Neuronal stem cell (in vitro differentiated cells): Measurements from ENCODE around the gene RFX8.
A peak's percentile ranks its signal among the peaks of the same experiment; 100 is the strongest.

Experiments
- DNase-seq: peaks from one replicate; pipeline ENCODE4 v3.0.0-alpha.2; 2013; ENCODE audit warnings: low spot score
- H2AFZ ChIP-seq: one replicate; pipeline ENCODE4 v1.6.1; 2013; ENCODE audit warnings: mild to moderate bottlenecking, low read length, inconsistent platforms
- H2AK5ac ChIP-seq: 2 replicates; pipeline ENCODE4 v1.6.1; 2013; ENCODE audit warnings: low read depth, mild to moderate bottlenecking, inconsistent platforms, low read length, moderate library complexity, mixed read lengths
- H2BK120ac ChIP-seq: 2 replicates; pipeline ENCODE4 v1.6.1; 2013; ENCODE audit warnings: low read depth, mild to moderate bottlenecking, inconsistent platforms, low read length, moderate library complexity, mixed read lengths
- H2BK12ac ChIP-seq: one replicate; pipeline ENCODE4 v1.6.1; 2013; ENCODE audit warnings: low read length, inconsistent platforms
- H2BK15ac ChIP-seq: 2 replicates; pipeline ENCODE4 v1.6.1; 2013; ENCODE audit warnings: mild to moderate bottlenecking, low read length, inconsistent platforms, mixed read lengths
- H2BK5ac ChIP-seq: one replicate; pipeline ENCODE4 v1.6.1; 2013; ENCODE audit warnings: inconsistent platforms, mild to moderate bottlenecking, low read length, moderate library complexity
- H3K14ac ChIP-seq: one replicate; pipeline ENCODE4 v1.6.1; 2013; ENCODE audit warnings: low read length, inconsistent platforms
- H3K18ac ChIP-seq: 2 replicates; pipeline ENCODE4 v1.6.1; 2013; ENCODE audit warnings: low read length, inconsistent platforms
- H3K23ac ChIP-seq: 2 replicates; pipeline ENCODE4 v1.6.1; 2013; ENCODE audit warnings: low read depth, mild to moderate bottlenecking, mixed read lengths, low read length, inconsistent platforms; ENCODE audit not compliant: poor library complexity
- H3K27ac ChIP-seq: replicated peaks from 3 replicates; pipeline ENCODE4 v1.5.1; 2013; ENCODE audit warnings: low read length, inconsistent platforms
- H3K27me3 ChIP-seq, 3 experiments: 2 replicates each; pipeline ENCODE4 v1.6.1; 2013; ENCODE audit warnings: low read length in 3 of 3, mild to moderate bottlenecking in 2 of 3, inconsistent platforms in 1 of 3, low read depth in 1 of 3, mixed read lengths in 1 of 3, moderate library complexity in 1 of 3; ENCODE audit not compliant: control insufficient read depth in 3 of 3, insufficient read depth in 3 of 3
- H3K36me3 ChIP-seq, 2 donors: replicated peaks in 1 of 2; 2 replicates each; pipeline ENCODE4 v1.6.1; 2013; ENCODE audit warnings: low read length in 2 of 2; ENCODE audit not compliant: control insufficient read depth in 2 of 2, insufficient read depth in 2 of 2
- H3K4ac ChIP-seq: 2 replicates; pipeline ENCODE4 v1.6.1; 2013; ENCODE audit warnings: inconsistent platforms, mild to moderate bottlenecking, low read length, moderate library complexity
- H3K4me1 ChIP-seq, 2 donors: 1 replicate in 1 of 2; 2 replicates in 1 of 2; pipeline ENCODE4 v1.6.1; 2013; ENCODE audit warnings: low read length in 2 of 2, low read depth in 1 of 2; ENCODE audit not compliant: control insufficient read depth in 2 of 2, insufficient read depth in 1 of 2
- H3K4me2 ChIP-seq: one replicate; pipeline ENCODE4 v1.6.1; 2013; ENCODE audit warnings: mild to moderate bottlenecking, low read length, inconsistent platforms; ENCODE audit not compliant: insufficient read depth, poor library complexity, severe bottlenecking
- H3K4me3 ChIP-seq, 2 donors: 2 replicates each; pipeline ENCODE4 v1.5.1; 2013; ENCODE audit warnings: low read length in 2 of 2, mild to moderate bottlenecking in 2 of 2, inconsistent platforms in 1 of 2, moderate library complexity in 1 of 2
- H3K79me1 ChIP-seq: one replicate; pipeline ENCODE4 v1.6.1; 2013; ENCODE audit warnings: low read depth, mild to moderate bottlenecking, inconsistent platforms, low read length, moderate library complexity
- H3K9ac ChIP-seq: one replicate; pipeline ENCODE4 v1.6.1; 2013; ENCODE audit warnings: mild to moderate bottlenecking, low read depth, low read length, inconsistent platforms; ENCODE audit not compliant: poor library complexity
- H3K9me3 ChIP-seq, 2 donors: replicated peaks in 1 of 2; 2 replicates each; pipeline versions ENCODE3 to v1.6.1; 2013; ENCODE audit warnings: low read length in 2 of 2, mild to moderate bottlenecking in 2 of 2, inconsistent platforms in 1 of 2, low read depth in 1 of 2, mixed read lengths in 1 of 2, moderate library complexity in 1 of 2; ENCODE audit not compliant: control insufficient read depth in 2 of 2, insufficient read depth in 1 of 2
- H4K8ac ChIP-seq: one replicate; pipeline ENCODE4 v1.6.1; 2013; ENCODE audit warnings: low read depth, mild to moderate bottlenecking, inconsistent platforms, low read length, moderate library complexity
- H4K91ac ChIP-seq: one replicate; pipeline ENCODE4 v1.6.1; 2013; ENCODE audit warnings: low read length, low read depth, mild to moderate bottlenecking, inconsistent platforms; ENCODE audit not compliant: poor library complexity
- WGBS, 2 donors: extraction: QIAGEN DNeasy Blood & Tissue Kit; methylation state at CpG; one replicate each; pipeline ENCODE4 v1.1.7; 2013; ENCODE audit warnings: missing lambda C conversion rate in 2 of 2, mixed read lengths in 1 of 2; ENCODE audit not compliant: insufficient read length in 2 of 2, insufficient replicate concordance in 1 of 2; ENCODE audit errors: extremely low coverage in 2 of 2; 5-methylcytosine and 5-hydroxymethylcytosine counted together

RFX8 gene

DNA sequence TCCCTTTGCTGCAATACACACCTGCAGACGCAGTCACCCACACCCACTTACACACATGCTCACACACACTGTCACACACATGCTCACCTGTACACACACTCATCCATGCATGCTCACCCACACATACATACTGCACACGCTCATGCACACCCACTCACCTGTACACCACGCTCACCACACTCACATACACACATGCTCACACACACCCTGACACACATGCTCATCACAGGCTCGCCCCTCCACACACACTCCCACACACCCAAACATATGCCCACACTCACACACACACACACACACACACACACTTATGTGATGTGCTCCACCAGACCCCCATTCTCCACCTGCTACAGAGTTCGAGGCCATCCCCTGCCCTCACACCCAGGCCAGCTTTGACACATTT, 64.8 kb downstream of the RFX8 start:
- Histone ChIP-seq H3K14ac (peak overlapping the region; percentile 28), H2BK12ac (peak overlapping the region; percentile 35), H2BK120ac (no peak overlapping the region), H3K18ac (no peak overlapping the region), H2BK15ac (no peak overlapping the region), H3K9ac (no peak overlapping the region), H3K23ac (no peak overlapping the region), H3K27ac (no peak overlapping the region), H2AK5ac (no peak overlapping the region), H3K4ac (no peak overlapping the region), H4K8ac (no peak overlapping the region), H4K91ac (peak overlapping the region; percentile 38), H3K9me3 (no peaks in the 10 kb centered on the region), H3K4me1 (peaks cover 0 to 2% of the 10 kb centered on the region in 2 donors), H3K4me3 (peak overlapping the region in 1 of 2 donors; percentile 49), H2BK5ac (no peak overlapping the region), H3K27me3 (peaks cover 0 to 4% (median 0%) of the 10 kb centered on the region in 3 experiments), H3K36me3 (no peaks in the 10 kb centered on the region), H3K4me2 (no peak overlapping the region), H3K79me1 (no peaks in the 10 kb centered on the region), H2AFZ (no peak overlapping the region)
- WGBS, 2 donors = 100% methylated on average over 1 of the region's 5 CpGs; no CpG with 5 or more reads in 1 of the 2 donors
- DNase-seq = no peak

DNA sequence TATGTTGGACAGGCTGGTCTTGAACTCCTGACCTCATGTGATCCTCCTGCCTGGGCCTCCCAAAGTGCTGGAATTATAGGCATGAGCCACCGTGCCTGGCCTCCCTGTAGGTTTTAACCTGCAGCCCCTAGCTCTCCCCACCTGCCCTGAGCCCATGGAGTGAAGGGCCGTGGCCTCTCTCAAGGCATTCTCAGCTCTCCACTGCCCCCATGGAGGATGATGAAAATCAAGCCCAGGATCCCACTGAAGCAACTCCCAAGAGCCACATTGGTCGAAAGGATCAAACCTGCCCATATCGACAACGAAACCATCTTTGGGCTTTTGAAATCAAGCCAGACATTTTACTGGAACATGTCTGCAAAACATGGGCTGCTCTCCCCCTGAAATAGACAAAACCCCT, 65.2 kb downstream of the RFX8 start:
- no CpG with 5 or more reads among the region's 5 CpGs for WGBS, 2 donors
- Histone ChIP-seq H3K4me1 (peaks cover 0 to 2% of the 10 kb centered on the region in 2 donors), H2AFZ (no peak overlapping the region)

DNA sequence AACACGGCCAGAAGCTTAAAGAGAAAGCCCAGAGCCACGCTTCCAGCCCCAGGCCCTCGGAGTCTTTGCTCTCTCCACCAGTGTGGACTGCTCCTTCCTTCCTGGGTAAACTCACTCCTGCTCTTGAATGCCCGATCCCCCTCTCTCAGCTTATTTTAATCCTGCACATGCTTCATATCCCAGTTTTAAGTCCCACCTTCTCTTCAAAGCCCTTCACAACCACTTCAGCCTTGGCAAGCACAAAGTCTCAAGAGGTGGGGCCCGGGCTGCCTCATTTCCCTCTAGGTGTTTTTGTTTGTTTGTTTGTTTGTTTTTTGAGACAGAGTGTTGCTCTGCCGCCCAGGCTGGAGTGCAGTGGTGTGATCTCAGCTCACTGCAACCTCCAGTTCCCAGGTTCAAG, 66.0 kb downstream of the RFX8 start:
- Histone ChIP-seq H3K9me3 (no peaks in the 10 kb centered on the region), H3K27me3 (peaks cover 0 to 4% (median 0%) of the 10 kb centered on the region in 3 experiments), H3K4me1 (peaks cover 0 to 2% of the 10 kb centered on the region in 2 donors), H2BK12ac (no peak overlapping the region), H2BK5ac (no peak overlapping the region), H2BK120ac (no peak overlapping the region), H3K79me1 (no peaks in the 10 kb centered on the region), H3K4ac (no peak overlapping the region), H3K23ac (no peak overlapping the region), H3K4me2 (no peak overlapping the region), H3K4me3 (no peak overlapping the region), H2AK5ac (no peak overlapping the region), H4K8ac (no peak overlapping the region), H3K36me3 (no peaks in the 10 kb centered on the region), H2AFZ (no peak overlapping the region), H3K9ac (no peak overlapping the region), H4K91ac (no peak overlapping the region), H3K14ac (no peak overlapping the region), H3K18ac (no peak overlapping the region), H2BK15ac (no peak overlapping the region), H3K27ac (no peak overlapping the region)
- no peak for DNase-seq
- no CpG with 5 or more reads among the region's 6 CpGs for WGBS, 2 donors

More for the DNA sequence above, 65.2 kb downstream of the RFX8 start:
- Histone ChIP-seq H3K4ac (no peak overlapping the region), H3K9me3 (no peaks in the 10 kb centered on the region), H3K14ac (peak overlapping the region; percentile 28), H3K36me3 (no peaks in the 10 kb centered on the region), H3K23ac (no peak overlapping the region), H2AK5ac (no peak overlapping the region), H3K27ac (no peak overlapping the region), H3K79me1 (no peaks in the 10 kb centered on the region), H4K91ac (peak overlapping the region; percentile 38), H4K8ac (no peak overlapping the region), H2BK12ac (no peak overlapping the region), H2BK15ac (no peak overlapping the region), H3K27me3 (peaks cover 0 to 4% (median 0%) of the 10 kb centered on the region in 3 experiments), H2BK120ac (no peak overlapping the region), H3K4me3 (no peak overlapping the region), H3K18ac (no peak overlapping the region), H2BK5ac (no peak overlapping the region), H3K4me2 (no peak overlapping the region), H3K9ac (no peak overlapping the region)
- no peak for DNase-seq

DNA sequence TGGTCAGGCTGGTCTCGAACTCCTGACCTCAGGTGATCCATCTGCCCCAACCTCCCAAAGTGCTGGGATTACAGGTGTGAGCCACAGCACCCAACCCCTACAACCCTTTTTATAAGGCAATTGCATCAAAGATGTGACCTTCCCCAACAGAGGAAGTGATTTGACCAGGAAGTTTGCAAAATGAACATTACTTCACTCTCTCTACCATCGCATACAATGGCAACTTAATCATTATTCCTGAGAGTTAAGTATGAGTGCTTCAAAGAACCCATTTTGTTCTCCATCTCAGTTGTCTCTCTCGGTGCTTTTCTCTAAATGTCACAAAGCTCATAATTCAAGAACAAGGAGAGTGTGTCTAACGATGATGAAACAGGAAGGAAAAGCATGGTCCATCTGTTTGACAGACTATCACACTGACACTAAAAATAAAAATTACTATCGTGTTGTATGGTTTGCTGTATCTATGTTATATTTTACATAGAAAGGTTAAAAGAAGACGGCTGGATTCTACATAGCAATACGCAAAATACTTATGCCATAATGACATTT, 69.5 kb downstream of the RFX8 start:
- Histone ChIP-seq H2BK5ac (no peak overlapping the region), H2BK15ac (no peak overlapping the region), H2AFZ (no peak overlapping the region), H3K4me3 (no peak overlapping the region), H3K27ac (no peak overlapping the region), H3K79me1 (no peaks in the 10 kb centered on the region), H2BK120ac (no peak overlapping the region), H3K4ac (no peak overlapping the region), H2AK5ac (no peak overlapping the region), H3K4me1 (peaks cover 0 to 7% of the 10 kb centered on the region in 2 donors), H3K4me2 (no peak overlapping the region), H3K9me3 (peaks cover 0 to 2% of the 10 kb centered on the region in 2 donors), H3K27me3 (peaks cover 0 to 17% (median 0%) of the 10 kb centered on the region in 3 experiments), H3K9ac (no peak overlapping the region), H3K18ac (no peak overlapping the region), H3K23ac (no peak overlapping the region), H3K36me3 (no peaks in the 10 kb centered on the region), H3K14ac (no peak overlapping the region), H4K8ac (no peak overlapping the region), H4K91ac (no peak overlapping the region), H2BK12ac (no peak overlapping the region)
- no CpG with 5 or more reads among the region's 7 CpGs for WGBS, 2 donors
- no peak for DNase-seq
